A673 (cell line): ENCODE measurements around the gene C21orf58. TPM values are rescaled to one million over a fixed set of nuclear protein-coding genes. Genes with fewer than 3 reads are reported as not detected.

Experiments used
- BruUV-seq: library from RNA; stranded (reverse); fragments of 400-500 nt; replicated peaks from 2 replicates; lab custom pipeline; 2021; lab: Mats Ljungman, UMichigan
- CTCF ChIA-PET: fragments of 300-600 bp; sonication (Branson Sonifier 250); formaldehyde crosslinking; loops from one replicate; lab custom pipeline; 2022; ENCODE audit warnings: antibody characterized with exemption; lab: Charles Lee
- POLR2A ChIA-PET: fragments of 300-600 bp; sonication (Branson Sonifier 250); formaldehyde crosslinking; loops from one replicate; lab custom pipeline; 2022; ENCODE audit warnings: antibody characterized with exemption; ENCODE audit not compliant: low non-redundant PET; lab: Charles Lee
- DNase-seq: peaks from one replicate; pipeline ENCODE4 v3.0.0-alpha.2; 2015; ENCODE audit warnings: low spot score
- H3K27ac ChIP-seq: fragments of 200-600 bp; sonication (generic); 2 replicates; pipeline ENCODE4 v1.5.1; 2016; ENCODE audit warnings: mixed run types, low read depth, mild to moderate bottlenecking, mixed read lengths, antibody characterized with exemption, low read length; ENCODE audit not compliant: poor library complexity, severe bottlenecking
- H3K27me3 ChIP-seq: fragments of 200-600 bp; sonication (generic); replicated peaks from 2 replicates; pipeline ENCODE4 v1.6.1; 2017; ENCODE audit warnings: mixed run types, low read depth, mild to moderate bottlenecking, mixed read lengths, antibody characterized with exemption, low read length; ENCODE audit not compliant: insufficient read depth, poor library complexity
- H3K36me3 ChIP-seq: fragments of 200-600 bp; sonication (generic); 2 replicates; pipeline ENCODE4 v1.6.1; 2016; ENCODE audit warnings: mixed run types, mild to moderate bottlenecking, mixed read lengths, antibody characterized with exemption, low read length; ENCODE audit not compliant: insufficient read depth, poor library complexity, severe bottlenecking
- H3K4me1 ChIP-seq: fragments of 200-600 bp; sonication (generic); 2 replicates; pipeline ENCODE4 v1.6.1; 2017; ENCODE audit warnings: mixed run types, mild to moderate bottlenecking, mixed read lengths, antibody characterized with exemption, low read length; ENCODE audit not compliant: insufficient read depth, poor library complexity, severe bottlenecking
- H3K4me3 ChIP-seq: fragments of 200-600 bp; sonication (generic); 2 replicates; pipeline ENCODE4 v1.5.1; 2016; ENCODE audit warnings: low read depth, mixed run types, mild to moderate bottlenecking, mixed read lengths, low read length; ENCODE audit not compliant: poor library complexity, severe bottlenecking
- H3K9me3 ChIP-seq: fragments of 200-600 bp; sonication (generic); 2 replicates; pipeline ENCODE4 v1.6.1; 2016; ENCODE audit warnings: mixed run types, low read depth, mild to moderate bottlenecking, mixed read lengths, antibody characterized with exemption, low read length; ENCODE audit not compliant: poor library complexity, severe bottlenecking
- CTCF ChIP-seq: fragments of 300-800, 200-600 bp; sonication (generic); conservative IDR thresholded peaks from 2 replicates; pipeline ENCODE4 v1.5.1; 2017; ENCODE audit warnings: low read depth, mild to moderate bottlenecking, antibody characterized with exemption, low read length, moderate library complexity, mixed read lengths
- EZH2 ChIP-seq: fragments of 200-600 bp; sonication (generic); IDR thresholded peaks from 2 replicates; pipeline ENCODE4 v1.6.1; 2017; ENCODE audit warnings: borderline replicate concordance, low read depth, mild to moderate bottlenecking, mixed read lengths, antibody characterized with exemption, low read length; ENCODE audit not compliant: poor library complexity, severe bottlenecking
- intact Hi-C: fragments of 100-400 bp; cut with micrococcal nuclease; formaldehyde crosslinking; loops from one replicate; pipeline ENCODE4 v1.10.0; 2022; ENCODE audit not compliant: unreplicated experiment
- total RNA-seq: library from RNA; stranded (reverse); gene quantifications from 2 replicates; pipeline ENCODE4 v1.2.3, GENCODE V29; 2021

The C21orf58 gene
- total RNA-seq, 1 experiment from 2014 or later, result 41.2 TPM

- H3K27ac ChIP-seq, result peak overlapping the region; percentile 97
- ChIA-PET POLR2A (no interaction called here), CTCF (no interaction called here)
- no peaks in the 10 kb centered on the region for H3K9me3 ChIP-seq
- H3K4me1 ChIP-seq, result peaks cover 41% of the 10 kb centered on the region
- H3K27me3 ChIP-seq, result no peaks in the 10 kb centered on the region
- DNase-seq, result no peak
- no peak for TF ChIP-seq CTCF
- no peak for TF ChIP-seq EZH2
- no TSS peak for BruUV-seq
- H3K36me3 ChIP-seq, result peaks cover 27% of the 10 kb centered on the region
- H3K4me3 ChIP-seq, result peak overlapping the region; percentile 97
- intact Hi-C loops, result no loop called here
Measured at GRCh38 chr21:46286648-46287002, 37.0 kb downstream of the C21orf58 start.

- CTCF ChIA-PET, result interaction anchor here (0.5 kb wide), 1 partner anchor 57 kb away, joined by 4 read pairs; no protein-coding TSS in a partner anchor
- peaks cover 26% of the 10 kb centered on the region for H3K36me3 ChIP-seq
- H3K9me3 ChIP-seq, result no peaks in the 10 kb centered on the region
- H3K4me3 ChIP-seq, result peak within 1 kb of the TSS; percentile 97
- peak; percentile 46; the same call in 1 of the 2 replicates for TF ChIP-seq CTCF
- no peak for TF ChIP-seq EZH2
- H3K27ac ChIP-seq, result peak within 1 kb of the TSS; percentile 97
- H3K27me3 ChIP-seq, result no peaks in the 10 kb centered on the region
- POLR2A ChIA-PET, result no interaction called here
- intact Hi-C loops, result no loop called here
- peak; percentile 96 for DNase-seq
- peaks cover 41% of the 10 kb centered on the region for H3K4me1 ChIP-seq
- no TSS peak for BruUV-seq
Measured at GRCh38 chr21:46285761-46286647, 37.7 kb downstream of the C21orf58 start, which contains the start of gene YBEY. Gene YBEY, plus strand, starts transcription at chr21:46286342. Its CDS starts 572 bp downstream, at chr21:46286914.

DNA sequence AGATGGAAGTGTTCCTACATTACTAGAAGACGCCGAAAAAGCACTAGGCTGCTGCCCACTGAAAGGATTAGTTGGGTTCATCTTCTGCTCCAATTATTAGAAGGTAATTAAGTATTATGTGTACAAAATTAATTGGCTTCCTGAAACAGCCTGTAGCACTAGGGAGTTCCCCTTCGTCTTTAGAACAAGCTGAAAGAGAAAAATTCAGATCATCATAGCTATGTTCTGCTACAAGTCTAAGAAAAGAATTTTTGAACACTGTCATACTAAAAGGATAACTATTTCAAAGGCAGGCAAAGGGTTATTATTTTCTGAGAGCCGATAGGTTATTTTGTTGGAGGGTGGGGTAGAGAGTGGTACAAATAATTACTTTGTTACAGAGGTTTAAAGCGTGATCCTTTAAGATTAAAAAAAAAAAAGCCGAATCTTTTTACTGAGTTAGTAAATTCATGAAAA is 38.4 kb downstream of the C21orf58 start, which contains the start of gene MCM3AP:
MCM3AP (minus strand) TSS at position 406 of the 456 bp plus-strand sequence; CDS start at position 81, 325 bp downstream.
- no peak for DNase-seq
- no peaks in the 10 kb centered on the region for H3K9me3 ChIP-seq
- intact Hi-C loops, result no loop called here
- TSS peak; percentile 63 for BruUV-seq
- H3K36me3 ChIP-seq, result peaks cover 31% of the 10 kb centered on the region
- peaks cover 41% of the 10 kb centered on the region for H3K4me1 ChIP-seq
- peak within 1 kb of the TSS; percentile 97 for H3K4me3 ChIP-seq
- H3K27ac ChIP-seq, result peak within 1 kb of the TSS; percentile 97
- POLR2A ChIA-PET, result no interaction called here
- CTCF ChIA-PET, result interaction anchor here (0.9 kb wide), 1 partner anchor 25 kb away, joined by 5 read pairs; no protein-coding TSS in a partner anchor
- TF ChIP-seq CTCF, result no peak
- TF ChIP-seq EZH2, result no peak
- H3K27me3 ChIP-seq, result no peaks in the 10 kb centered on the region
